Stimulated activated CD8-positive, alpha-beta memory T cell treated with anti-CD3 and anti-CD28 coated beads, Interleukin-7, amount 100 ng/mL, for 1 hour (primary cell): ENCODE measurements around the gene MXRA5.
"Not testable (repeated sequence)": the region's sequence is repeated elsewhere in the genome, so short reads cannot be mapped to it uniquely, and the experiment has no call there.

Source experiments
- DNase-seq, 2 donors: peaks; one replicate each; pipeline ENCODE4 v3.0.0-alpha.2; 2020; ENCODE audit warnings: low read depth in 2 of 2

MXRA5 gene

GRCh38 chrX:3320471-3321046 lies 25.9 kb downstream of the MXRA5 start:
- DNase-seq = no peak

GRCh38 chrX:3317191-3317718 lies 29.2 kb downstream of the MXRA5 start:
- no peak for DNase-seq

- no peak for DNase-seq
Observed at GRCh38 chrX:3312109-3312508, 34.3 kb downstream of the MXRA5 start.

GRCh38 chrX:3307881-3308280 lies 38.6 kb downstream of the MXRA5 start:
- DNase-seq = no peak

- DNase-seq = no peak
Observed at GRCh38 chrX:3299636-3300035, 46.8 kb downstream of the MXRA5 start.

GRCh38 chrX:3295731-3296130 lies 50.7 kb downstream of the MXRA5 start:
- no peak for DNase-seq

- DNase-seq = no peak
Observed at GRCh38 chrX:3293251-3293650, 53.2 kb downstream of the MXRA5 start.

GRCh38 chrX:3290561-3290960 lies 55.9 kb downstream of the MXRA5 start:
- DNase-seq = no peak

GRCh38 chrX:3286196-3286945 lies 60.1 kb downstream of the MXRA5 start:
- DNase-seq = no peak

GRCh38 chrX:3280706-3281105 lies 65.7 kb downstream of the MXRA5 start:
- no peak for DNase-seq

GRCh38 chrX:3273668-3274067 lies 72.8 kb downstream of the MXRA5 start:
- not testable (repeated sequence) for DNase-seq

- no peak for DNase-seq
Observed at GRCh38 chrX:3271834-3272186, 74.6 kb downstream of the MXRA5 start.

GRCh38 chrX:3271183-3271833 lies 75.1 kb downstream of the MXRA5 start:
- no peak for DNase-seq

- DNase-seq = no peak
Observed at GRCh38 chrX:3268829-3269228, 77.6 kb downstream of the MXRA5 start.

GRCh38 chrX:3263681-3264126 lies 82.7 kb downstream of the MXRA5 start:
- no peak for DNase-seq

GRCh38 chrX:3262901-3263300 lies 83.6 kb downstream of the MXRA5 start:
- no peak for DNase-seq
